GM18867 (cell line): ENCODE data around the gene RNF168.
"Not testable (repeated sequence)": the region's sequence is repeated elsewhere in the genome, so short reads cannot be mapped to it uniquely, and the experiment has no call there.

Experiments used
- ATAC-seq: cut with Tn5 transposase; IDR thresholded peaks from one replicate; pipeline ENCODE4 v1.9.1; 2021; ENCODE audit warnings: mild to moderate bottlenecking, moderate library complexity; ENCODE audit not compliant: unreplicated experiment

The RNF168 gene, protein sequence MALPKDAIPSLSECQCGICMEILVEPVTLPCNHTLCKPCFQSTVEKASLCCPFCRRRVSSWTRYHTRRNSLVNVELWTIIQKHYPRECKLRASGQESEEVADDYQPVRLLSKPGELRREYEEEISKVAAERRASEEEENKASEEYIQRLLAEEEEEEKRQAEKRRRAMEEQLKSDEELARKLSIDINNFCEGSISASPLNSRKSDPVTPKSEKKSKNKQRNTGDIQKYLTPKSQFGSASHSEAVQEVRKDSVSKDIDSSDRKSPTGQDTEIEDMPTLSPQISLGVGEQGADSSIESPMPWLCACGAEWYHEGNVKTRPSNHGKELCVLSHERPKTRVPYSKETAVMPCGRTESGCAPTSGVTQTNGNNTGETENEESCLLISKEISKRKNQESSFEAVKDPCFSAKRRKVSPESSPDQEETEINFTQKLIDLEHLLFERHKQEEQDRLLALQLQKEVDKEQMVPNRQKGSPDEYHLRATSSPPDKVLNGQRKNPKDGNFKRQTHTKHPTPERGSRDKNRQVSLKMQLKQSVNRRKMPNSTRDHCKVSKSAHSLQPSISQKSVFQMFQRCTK

DNA sequence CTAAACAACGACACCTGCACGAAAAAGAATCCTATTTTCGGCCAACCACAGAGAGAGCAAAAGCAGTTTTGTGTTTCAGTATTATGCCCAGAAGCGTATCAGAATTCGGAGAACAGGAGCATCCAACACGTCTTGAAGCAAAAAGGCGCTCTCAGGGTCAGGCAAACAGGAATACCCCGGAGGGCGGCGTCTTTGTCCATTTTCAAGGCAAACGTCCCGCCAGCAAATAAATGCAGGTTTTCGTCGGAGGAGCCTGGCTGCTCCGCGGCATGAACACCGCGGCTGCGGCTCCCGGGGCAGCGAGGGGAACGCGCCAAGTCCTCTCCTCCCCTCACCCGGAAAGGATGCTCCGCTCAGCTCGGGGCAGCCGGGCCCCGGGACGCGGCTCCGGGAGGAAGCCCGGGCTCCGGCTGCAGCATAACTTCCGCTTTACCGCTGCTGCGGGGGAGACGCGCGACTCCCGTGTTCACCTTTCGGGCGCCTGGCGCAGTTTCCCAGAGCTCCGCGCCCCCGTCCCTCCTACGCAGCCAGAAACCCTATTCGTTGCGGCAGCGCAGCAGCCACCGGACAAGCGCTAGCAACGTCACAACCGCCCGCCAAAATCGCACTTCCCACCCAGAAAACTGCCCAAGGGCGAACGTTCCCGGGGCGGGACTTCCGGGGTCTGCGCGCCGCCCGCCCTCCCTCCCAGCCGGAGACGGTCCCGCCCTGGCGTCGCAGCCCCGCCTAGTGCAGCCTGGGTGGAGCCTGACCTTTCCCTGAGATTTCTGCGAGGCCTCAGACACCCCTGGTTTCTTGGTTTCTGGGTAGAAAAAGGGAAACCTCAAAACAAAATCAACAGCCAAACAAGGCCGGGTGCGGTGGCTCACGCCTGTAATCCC lies at the start of gene RNF168:
RNF168 (minus strand) TSS at position 573 of the 881 bp plus-strand sequence. CDS start 595 bp downstream, outside the sequence.
- ATAC-seq, result peak; percentile 83

DNA sequence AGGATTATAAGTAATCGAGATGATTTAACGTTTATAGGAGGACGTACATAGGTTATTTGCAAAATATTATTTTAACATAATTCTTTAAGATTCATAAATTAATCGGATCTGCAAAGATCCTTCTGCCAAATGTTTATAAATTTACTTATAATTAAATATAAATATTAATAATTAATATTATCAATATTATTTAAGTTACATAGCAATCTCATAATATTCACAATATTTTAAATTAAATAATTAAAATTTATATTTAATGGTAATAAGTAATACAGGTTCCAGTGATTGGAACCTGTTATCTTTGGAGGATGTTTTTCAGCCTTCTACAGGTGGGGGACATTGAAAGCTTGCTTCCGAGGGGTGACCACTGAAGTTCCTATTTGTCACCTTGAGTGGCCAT lies 48.7 kb upstream of the RNF168 start:
- no peak for ATAC-seq

DNA sequence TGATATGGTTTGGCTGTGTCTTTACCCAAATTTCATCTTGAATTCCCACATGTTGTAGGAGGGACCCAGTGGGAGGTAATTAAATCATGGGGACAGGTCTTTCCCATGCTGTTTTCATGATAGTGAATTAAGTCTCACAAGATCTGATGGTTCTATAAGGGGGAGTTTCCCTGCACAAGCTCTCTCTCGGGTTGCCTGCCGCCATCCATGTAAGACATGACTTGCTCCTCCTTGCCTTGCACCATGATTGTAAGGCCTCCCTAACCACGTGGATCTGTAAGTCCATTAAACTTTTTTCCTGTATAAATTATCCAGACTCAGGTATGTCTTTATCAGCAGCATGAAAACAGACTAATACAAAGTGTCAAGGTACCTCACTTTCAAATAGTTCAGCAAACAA lies 46.6 kb upstream of the RNF168 start:
- ATAC-seq, result not testable (repeated sequence)

- ATAC-seq, result not testable (repeated sequence)
These were observed 45.7 kb upstream of the RNF168 start for GRCh38 chr3:196549312-196549711.

- no peak for ATAC-seq
These were observed 43.5 kb upstream of the RNF168 start for GRCh38 chr3:196547067-196547466.

GRCh38 chr3:196546537-196546936 lies 43.0 kb upstream of the RNF168 start:
- ATAC-seq, result no peak

GRCh38 chr3:196544491-196544992 lies 41.0 kb upstream of the RNF168 start:
- ATAC-seq, result no peak

DNA sequence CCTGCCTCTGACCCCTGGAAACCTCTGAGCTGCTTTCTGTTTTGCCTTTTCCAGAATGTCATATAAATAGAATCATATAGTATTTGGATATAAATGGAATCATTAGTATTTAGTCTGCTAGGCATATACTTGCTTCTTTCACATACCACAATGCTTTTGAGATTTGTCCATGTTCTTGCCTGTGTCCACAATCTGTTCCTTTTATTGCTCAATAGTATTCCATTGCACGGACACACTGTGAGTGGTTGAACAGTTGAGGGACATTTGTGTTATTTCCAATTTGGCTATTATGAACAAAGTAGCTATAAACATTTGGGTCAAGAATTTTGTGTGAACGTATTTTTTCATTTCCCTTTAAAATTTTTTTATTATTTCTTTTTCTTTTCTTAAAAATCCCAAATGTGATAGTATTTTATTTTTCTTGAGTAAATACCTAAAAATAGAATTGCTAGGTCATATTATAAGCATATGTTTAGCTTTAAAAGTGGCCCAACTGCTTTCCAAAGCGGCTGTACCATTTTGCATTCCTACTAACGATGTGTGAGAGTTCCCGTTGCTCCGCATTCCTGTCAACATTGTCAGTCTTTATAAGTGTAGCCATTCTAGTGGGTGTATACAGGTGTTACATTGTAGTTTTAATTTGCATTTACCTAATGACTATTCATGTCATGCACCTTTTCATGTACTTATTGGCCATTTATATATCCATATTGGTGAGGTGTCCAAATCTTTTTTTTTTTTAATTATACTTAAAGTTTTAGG lies 38.3 kb upstream of the RNF168 start:
- ATAC-seq, result no peak

DNA sequence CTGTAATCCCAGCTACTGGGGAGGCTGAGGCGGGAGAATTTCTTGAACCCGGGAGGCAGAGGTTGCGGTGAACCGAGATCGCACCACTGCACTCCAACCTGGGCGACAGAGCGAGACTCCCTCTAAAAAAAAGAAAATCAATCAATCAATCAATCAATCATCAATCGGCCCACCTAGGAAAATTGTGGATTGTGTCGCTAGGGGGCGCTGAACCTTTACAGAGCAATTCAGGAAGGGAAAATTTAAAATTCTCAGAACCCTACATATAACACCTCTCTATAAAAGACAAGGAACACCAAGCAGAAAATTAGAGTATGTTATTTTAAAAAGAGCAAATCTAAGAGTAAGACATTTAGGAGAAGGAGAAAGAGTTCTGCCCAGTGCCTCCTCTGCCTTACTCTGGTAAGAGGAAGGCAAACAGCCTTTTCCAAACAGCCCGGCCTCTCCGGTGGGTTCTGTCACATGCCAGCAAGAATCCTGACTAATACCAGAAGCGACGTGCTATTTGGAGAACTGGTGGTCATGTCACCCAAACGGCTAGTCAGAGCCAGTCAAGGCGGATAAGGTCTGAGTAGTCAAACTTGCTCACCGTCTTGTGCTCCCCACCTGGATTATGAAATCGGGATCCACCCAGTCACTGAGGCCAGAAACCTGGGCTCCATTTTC lies 33.9 kb upstream of the RNF168 start:
- no peak for ATAC-seq

- no peak for ATAC-seq
These were observed 29.7 kb upstream of the RNF168 start for GRCh38 chr3:196533260-196533681.

- ATAC-seq, result no peak
These were observed 27.9 kb upstream of the RNF168 start for GRCh38 chr3:196531418-196531817.

GRCh38 chr3:196528639-196529233 lies 25.2 kb upstream of the RNF168 start:
- peak; percentile 80 for ATAC-seq

GRCh38 chr3:196525141-196525540 lies 21.6 kb upstream of the RNF168 start:
- ATAC-seq, result no peak

- ATAC-seq, result no peak
These were observed 21.0 kb upstream of the RNF168 start for GRCh38 chr3:196524527-196524926.

DNA sequence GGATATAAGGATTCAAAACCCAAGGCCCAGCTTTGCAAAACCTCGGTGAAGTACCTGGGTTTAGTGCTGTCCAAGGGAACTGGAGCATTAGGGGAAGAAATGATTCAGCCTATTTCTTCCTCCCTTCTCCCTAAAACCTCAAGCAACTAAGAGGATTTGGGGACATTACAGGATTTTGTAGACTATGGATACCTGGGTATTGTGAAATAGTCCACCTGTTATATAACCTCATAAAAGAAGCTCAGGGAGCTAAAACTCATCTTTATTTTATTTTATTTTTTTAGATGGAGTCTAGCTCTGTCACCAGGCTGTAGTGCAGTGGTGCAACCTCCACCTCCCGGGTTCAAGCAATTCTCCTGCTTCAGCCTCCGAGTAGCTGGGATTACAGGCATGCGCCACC lies 20.3 kb upstream of the RNF168 start:
- no peak for ATAC-seq

DNA sequence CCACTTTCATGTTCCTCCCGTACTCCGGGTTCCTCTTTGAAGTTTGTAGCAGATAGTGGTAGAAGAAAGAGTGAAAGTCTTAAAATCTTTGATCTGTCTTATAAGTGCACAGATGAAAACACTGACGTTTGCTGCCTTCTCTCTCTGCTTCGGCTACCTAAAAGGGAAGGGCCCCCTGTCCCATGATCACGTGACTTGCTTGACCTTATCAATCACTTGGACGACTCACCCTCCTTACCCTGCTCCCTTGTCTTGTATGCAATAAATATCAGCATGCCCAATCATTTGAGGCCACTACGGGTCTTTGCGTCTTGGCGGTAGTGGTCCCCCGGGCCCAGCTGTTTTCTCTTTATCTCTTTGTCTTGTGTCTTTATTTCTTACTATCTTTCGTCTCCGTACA lies 17.7 kb upstream of the RNF168 start:
- ATAC-seq, result not testable (repeated sequence)

DNA sequence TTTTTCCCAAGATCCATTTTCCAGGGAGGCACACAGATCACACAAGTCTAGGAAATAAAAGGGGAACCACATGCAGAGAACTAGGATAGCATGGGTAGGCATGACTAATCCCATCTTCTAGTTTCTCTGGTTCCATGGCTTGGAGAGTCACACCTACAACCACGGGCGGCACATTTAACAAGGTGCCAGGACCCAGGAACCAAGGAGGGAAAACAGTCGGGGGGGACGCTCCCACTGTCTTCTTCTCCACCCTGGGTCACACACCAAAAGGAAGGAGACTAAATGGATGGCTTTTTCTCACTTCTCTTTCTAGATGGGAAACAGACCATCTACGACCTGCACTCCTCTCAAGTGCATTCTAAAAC lies 16.1 kb upstream of the RNF168 start:
- ATAC-seq, result no peak

DNA sequence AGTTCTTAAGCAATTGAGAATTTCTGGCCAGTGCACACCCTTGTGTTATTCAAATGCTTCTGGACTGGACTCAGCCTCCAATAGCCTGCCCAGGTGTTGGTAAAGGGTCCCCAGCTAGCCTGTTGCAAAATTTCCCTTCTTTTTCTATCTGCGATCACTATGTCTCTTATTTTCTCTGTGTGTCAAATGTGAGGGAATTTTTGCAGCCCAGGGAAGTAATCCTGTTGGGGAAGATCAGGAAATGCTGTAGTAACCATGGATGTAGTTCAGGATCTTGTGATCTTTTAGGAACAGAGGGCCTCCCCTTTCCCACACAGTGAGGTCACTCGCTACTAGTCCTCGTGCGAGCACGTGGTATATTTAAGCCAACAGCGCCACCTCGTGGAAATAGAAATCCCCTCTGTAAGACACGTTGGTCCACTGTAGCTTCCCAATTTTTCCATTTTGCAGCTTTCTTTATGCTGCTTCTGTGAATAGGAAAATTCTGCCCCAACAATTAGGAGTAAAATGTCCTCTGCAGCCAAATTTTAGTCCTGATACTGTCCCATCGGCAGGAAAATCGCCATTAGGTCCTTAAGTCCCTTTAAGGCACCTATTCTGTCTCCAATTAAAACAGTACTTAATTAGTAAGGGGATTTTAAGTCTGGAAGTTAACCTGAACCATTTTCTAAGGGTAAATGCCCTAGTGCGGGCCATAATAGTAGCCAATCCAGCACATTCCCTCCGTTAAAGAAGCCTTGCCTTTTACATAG lies 15.6 kb upstream of the RNF168 start:
- ATAC-seq, result no peak

DNA sequence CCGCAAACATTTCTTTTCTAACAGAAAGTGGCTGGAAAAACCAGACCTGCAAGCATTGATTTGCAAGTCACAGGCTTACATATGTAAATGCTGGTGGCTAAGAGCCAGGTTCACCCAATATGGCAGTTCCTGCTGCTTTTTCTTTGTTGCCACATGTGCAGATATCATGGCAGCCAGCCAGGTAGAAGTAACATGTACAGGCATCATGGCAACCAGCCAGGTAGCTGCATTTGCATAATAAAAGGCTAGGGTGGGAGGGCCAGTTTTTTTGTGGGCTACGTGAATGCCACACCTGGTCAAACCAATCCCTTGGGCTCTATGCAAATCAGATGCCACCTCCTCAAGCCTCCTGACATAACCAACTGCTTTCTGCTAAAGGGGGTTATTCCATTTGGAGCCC lies 14.4 kb upstream of the RNF168 start:
- ATAC-seq, result no peak
